ENCODE results near the gene KRT20.
A peak's percentile ranks its signal among the peaks of the same experiment; 100 is the strongest.

Gene KRT20

GRCh38 chr17:40886090-40886489 lies 1.0 kb upstream of the KRT20 start:
- Histone ChIP-seq H2BK120ac (ENCODE audit: low read depth, low read length) (no peak overlapping the region), H3K9ac (ENCODE audit: low read depth, low read length, poor library complexity) (no peak overlapping the region), H3K36me3 (replicated peaks in 1 of 2; ENCODE audit: control insufficient read depth in 2 of 2, insufficient read depth in 2 of 2, low read length in 2 of 2) (no peaks in the 10 kb centered on the region), H3K4me2 (ENCODE audit: insufficient read depth, low read length, poor library complexity, severe bottlenecking) (no peak overlapping the region), H4K91ac (ENCODE audit: low read depth, low read length, poor library complexity) (no peak overlapping the region), H3K27ac (replicated peaks; ENCODE audit: low read length) (no peak overlapping the region), H3K4ac (ENCODE audit: low read length) (no peak overlapping the region), H2BK15ac (ENCODE audit: low read length) (no peak overlapping the region), H3K23ac (ENCODE audit: low read depth, low read length, poor library complexity) (no peak overlapping the region), H2AK5ac (ENCODE audit: low read depth, low read length) (no peak overlapping the region), H2AFZ (ENCODE audit: low read length) (no peak overlapping the region), H3K9me3 (replicated peaks in 1 of 2; ENCODE audit: control insufficient read depth in 2 of 2, insufficient read depth in 1 of 2, low read depth in 1 of 2, low read length in 2 of 2) (no peaks in the 10 kb centered on the region), H3K14ac (ENCODE audit: low read length) (no peak overlapping the region), H4K8ac (ENCODE audit: low read depth, low read length) (no peak overlapping the region), H3K4me1 (ENCODE audit: control insufficient read depth in 2 of 2, insufficient read depth in 1 of 2, low read depth in 1 of 2, low read length in 2 of 2) (no peaks in the 10 kb centered on the region), H3K18ac (ENCODE audit: low read length) (peak overlapping the region; percentile 76), H3K79me1 (ENCODE audit: low read depth, low read length) (no peaks in the 10 kb centered on the region), H3K27me3 (ENCODE audit: control insufficient read depth in 3 of 3, insufficient read depth in 3 of 3, low read depth in 1 of 3, low read length in 3 of 3) (peaks cover 0 to 8% (median 0%) of the 10 kb centered on the region in 3 experiments), H3K4me3 (ENCODE audit: low read length in 2 of 2) (no peak overlapping the region), H2BK5ac (ENCODE audit: low read length) (no peak overlapping the region), H2BK12ac (ENCODE audit: low read length) (no peak overlapping the region)
- no peak for DNase-seq (ENCODE audit: low spot score)
- WGBS, 2 donors (ENCODE audit: extremely low coverage in 2 of 2, insufficient read length in 2 of 2, insufficient replicate concordance in 1 of 2) = no CpG with 5 or more reads among the region's 3 CpGs

DNA sequence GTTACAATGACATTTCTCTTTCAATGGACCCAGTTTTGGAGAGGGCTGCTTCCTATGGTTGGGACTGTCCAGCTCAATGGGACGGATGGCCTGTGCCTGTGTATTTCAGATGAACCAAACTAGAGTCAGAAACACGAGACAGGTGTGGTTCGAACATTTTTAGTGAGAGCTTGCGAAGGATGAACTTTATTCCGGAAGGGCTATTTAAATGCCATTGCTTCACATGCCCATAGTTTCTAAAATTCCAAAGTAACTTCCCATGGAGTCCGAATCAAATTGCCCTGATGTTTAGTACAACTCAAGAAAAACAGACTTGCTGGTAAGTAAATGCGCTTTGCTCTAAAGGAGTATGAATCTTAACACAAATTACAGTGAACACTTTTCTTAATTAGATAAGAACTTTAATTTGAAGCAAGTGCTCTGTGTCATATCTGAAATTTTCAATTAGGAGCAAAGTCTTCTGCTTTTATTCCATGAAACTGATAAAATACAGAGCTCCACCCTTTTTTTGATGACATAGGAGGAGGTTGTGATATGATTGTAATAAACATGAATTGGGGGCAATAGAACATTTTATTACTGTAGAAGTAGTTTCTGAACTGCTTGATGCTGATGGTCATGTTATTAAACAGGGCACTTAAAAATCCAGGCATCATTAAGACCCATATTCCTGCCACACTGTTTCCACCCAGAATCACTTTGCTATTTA lies 1.3 kb downstream of the KRT20 start:
- no peak for DNase-seq (ENCODE audit: low spot score)
- no peak overlapping the region for H3K4me3 ChIP-seq (ENCODE audit: low read length in 2 of 2)
- WGBS, 2 donors (ENCODE audit: extremely low coverage in 2 of 2, insufficient read length in 2 of 2, insufficient replicate concordance in 1 of 2) = no CpG with 5 or more reads among the region's 7 CpGs
- H3K36me3 ChIP-seq (replicated peaks in 1 of 2; ENCODE audit: control insufficient read depth in 2 of 2, insufficient read depth in 2 of 2, low read length in 2 of 2) = no peaks in the 10 kb centered on the region
- no peak overlapping the region for H4K8ac ChIP-seq (ENCODE audit: low read depth, low read length)
- H4K91ac ChIP-seq (ENCODE audit: low read depth, low read length, poor library complexity) = no peak overlapping the region
- no peak overlapping the region for H3K9ac ChIP-seq (ENCODE audit: low read depth, low read length, poor library complexity)
- no peak overlapping the region for H3K18ac ChIP-seq (ENCODE audit: low read length)
- H3K14ac ChIP-seq (ENCODE audit: low read length) = no peak overlapping the region
- no peak overlapping the region for H3K23ac ChIP-seq (ENCODE audit: low read depth, low read length, poor library complexity)
- no peak overlapping the region for H2AFZ ChIP-seq (ENCODE audit: low read length)
- H2BK120ac ChIP-seq (ENCODE audit: low read depth, low read length) = no peak overlapping the region
- no peak overlapping the region for H3K4me2 ChIP-seq (ENCODE audit: insufficient read depth, low read length, poor library complexity, severe bottlenecking)
- no peak overlapping the region for H3K4ac ChIP-seq (ENCODE audit: low read length)
- no peak overlapping the region for H2BK15ac ChIP-seq (ENCODE audit: low read length)
- peaks cover 0 to 5% (median 0%) of the 10 kb centered on the region in 3 experiments for H3K27me3 ChIP-seq (ENCODE audit: control insufficient read depth in 3 of 3, insufficient read depth in 3 of 3, low read depth in 1 of 3, low read length in 3 of 3)
- H3K79me1 ChIP-seq (ENCODE audit: low read depth, low read length) = no peaks in the 10 kb centered on the region
- H3K4me1 ChIP-seq (ENCODE audit: control insufficient read depth in 2 of 2, insufficient read depth in 1 of 2, low read depth in 1 of 2, low read length in 2 of 2) = no peaks in the 10 kb centered on the region
- H2BK5ac ChIP-seq (ENCODE audit: low read length) = no peak overlapping the region
- no peak overlapping the region for H2BK12ac ChIP-seq (ENCODE audit: low read length)
- no peak overlapping the region for H3K27ac ChIP-seq (replicated peaks; ENCODE audit: low read length)
- H2AK5ac ChIP-seq (ENCODE audit: low read depth, low read length) = no peak overlapping the region
- H3K9me3 ChIP-seq (replicated peaks in 1 of 2; ENCODE audit: control insufficient read depth in 2 of 2, insufficient read depth in 1 of 2, low read depth in 1 of 2, low read length in 2 of 2) = no peaks in the 10 kb centered on the region

DNA sequence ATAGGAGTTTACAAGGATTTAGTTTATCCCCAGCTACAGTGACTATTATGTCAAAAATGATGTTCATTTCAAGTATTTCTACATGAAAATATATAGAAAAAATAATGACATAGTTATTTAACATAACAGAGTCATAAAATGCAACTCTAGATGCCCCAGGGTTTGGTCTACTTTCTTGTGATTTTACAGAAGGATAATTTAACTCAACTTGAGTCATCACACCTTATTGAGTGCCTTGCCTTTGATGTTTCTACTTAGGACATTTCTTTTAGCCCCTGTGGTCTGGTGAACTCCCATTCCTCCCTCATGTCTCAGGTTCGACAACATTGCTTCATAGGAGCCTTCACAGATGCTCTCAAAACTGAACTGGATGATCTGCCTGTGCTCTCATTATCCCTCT lies 2.0 kb downstream of the KRT20 start:
- no peak for DNase-seq (ENCODE audit: low spot score)
- no peak overlapping the region for H3K14ac ChIP-seq (ENCODE audit: low read length)
- no peaks in the 10 kb centered on the region for H3K79me1 ChIP-seq (ENCODE audit: low read depth, low read length)
- H3K4me2 ChIP-seq (ENCODE audit: insufficient read depth, low read length, poor library complexity, severe bottlenecking) = no peak overlapping the region
- no peak overlapping the region for H3K18ac ChIP-seq (ENCODE audit: low read length)
- no peak overlapping the region for H2BK120ac ChIP-seq (ENCODE audit: low read depth, low read length)
- H3K4me3 ChIP-seq (ENCODE audit: low read length in 2 of 2) = no peak overlapping the region
- H2BK15ac ChIP-seq (ENCODE audit: low read length) = no peak overlapping the region
- no peak overlapping the region for H2AK5ac ChIP-seq (ENCODE audit: low read depth, low read length)
- H3K4me1 ChIP-seq (ENCODE audit: control insufficient read depth in 2 of 2, insufficient read depth in 1 of 2, low read depth in 1 of 2, low read length in 2 of 2) = no peaks in the 10 kb centered on the region
- no peaks in the 10 kb centered on the region for H3K9me3 ChIP-seq (replicated peaks in 1 of 2; ENCODE audit: control insufficient read depth in 2 of 2, insufficient read depth in 1 of 2, low read depth in 1 of 2, low read length in 2 of 2)
- H3K36me3 ChIP-seq (replicated peaks in 1 of 2; ENCODE audit: control insufficient read depth in 2 of 2, insufficient read depth in 2 of 2, low read length in 2 of 2) = no peaks in the 10 kb centered on the region
- H3K27me3 ChIP-seq (ENCODE audit: control insufficient read depth in 3 of 3, insufficient read depth in 3 of 3, low read depth in 1 of 3, low read length in 3 of 3) = peaks cover 0 to 5% (median 0%) of the 10 kb centered on the region in 3 experiments
- no CpG with 5 or more reads among the region's 1 CpG for WGBS, 2 donors (ENCODE audit: extremely low coverage in 2 of 2, insufficient read length in 2 of 2, insufficient replicate concordance in 1 of 2)
- no peak overlapping the region for H4K8ac ChIP-seq (ENCODE audit: low read depth, low read length)
- H4K91ac ChIP-seq (ENCODE audit: low read depth, low read length, poor library complexity) = no peak overlapping the region
- H2BK12ac ChIP-seq (ENCODE audit: low read length) = no peak overlapping the region
- H2AFZ ChIP-seq (ENCODE audit: low read length) = no peak overlapping the region
- H3K23ac ChIP-seq (ENCODE audit: low read depth, low read length, poor library complexity) = no peak overlapping the region
- H3K4ac ChIP-seq (ENCODE audit: low read length) = no peak overlapping the region
- H2BK5ac ChIP-seq (ENCODE audit: low read length) = no peak overlapping the region
- no peak overlapping the region for H3K9ac ChIP-seq (ENCODE audit: low read depth, low read length, poor library complexity)
- H3K27ac ChIP-seq (replicated peaks; ENCODE audit: low read length) = no peak overlapping the region

- Histone ChIP-seq H3K9ac (ENCODE audit: low read depth, low read length, poor library complexity) (no peak overlapping the region), H3K4me1 (ENCODE audit: control insufficient read depth in 2 of 2, insufficient read depth in 1 of 2, low read depth in 1 of 2, low read length in 2 of 2) (no peaks in the 10 kb centered on the region), H3K36me3 (replicated peaks in 1 of 2; ENCODE audit: control insufficient read depth in 2 of 2, insufficient read depth in 2 of 2, low read length in 2 of 2) (no peaks in the 10 kb centered on the region), H2BK5ac (ENCODE audit: low read length) (no peak overlapping the region), H4K8ac (ENCODE audit: low read depth, low read length) (no peak overlapping the region), H3K4me3 (ENCODE audit: low read length in 2 of 2) (no peak overlapping the region), H4K91ac (ENCODE audit: low read depth, low read length, poor library complexity) (no peak overlapping the region), H2BK12ac (ENCODE audit: low read length) (no peak overlapping the region), H3K9me3 (replicated peaks in 1 of 2; ENCODE audit: control insufficient read depth in 2 of 2, insufficient read depth in 1 of 2, low read depth in 1 of 2, low read length in 2 of 2) (no peaks in the 10 kb centered on the region), H3K18ac (ENCODE audit: low read length) (no peak overlapping the region), H3K14ac (ENCODE audit: low read length) (no peak overlapping the region), H3K27me3 (ENCODE audit: control insufficient read depth in 3 of 3, insufficient read depth in 3 of 3, low read depth in 1 of 3, low read length in 3 of 3) (peaks cover 0 to 3% (median 0%) of the 10 kb centered on the region in 3 experiments), H3K23ac (ENCODE audit: low read depth, low read length, poor library complexity) (no peak overlapping the region), H3K4me2 (ENCODE audit: insufficient read depth, low read length, poor library complexity, severe bottlenecking) (no peak overlapping the region), H3K4ac (ENCODE audit: low read length) (no peak overlapping the region), H2BK120ac (ENCODE audit: low read depth, low read length) (no peak overlapping the region), H2AK5ac (ENCODE audit: low read depth, low read length) (no peak overlapping the region), H3K27ac (replicated peaks; ENCODE audit: low read length) (no peak overlapping the region), H3K79me1 (ENCODE audit: low read depth, low read length) (no peaks in the 10 kb centered on the region), H2BK15ac (ENCODE audit: low read length) (no peak overlapping the region), H2AFZ (ENCODE audit: low read length) (no peak overlapping the region)
- WGBS, 2 donors (ENCODE audit: extremely low coverage in 2 of 2, insufficient read length in 2 of 2, insufficient replicate concordance in 1 of 2) = no CpG with 5 or more reads among the region's 1 CpG
- DNase-seq (ENCODE audit: low spot score) = no peak
These were observed 6.0 kb downstream of the KRT20 start for GRCh38 chr17:40879026-40879425.
